SH-SY5Y (cell line): ENCODE results near the gene PIGA.

Source experiments
- GATA2 ChIP-seq: IDR thresholded peaks from 2 replicates; pipeline ENCODE4 v1.6.1; 2011; ENCODE audit warnings: mild to moderate bottlenecking, low read depth, low read length
- GATA3 ChIP-seq: IDR thresholded peaks from 2 replicates; pipeline ENCODE4 v1.6.1; 2011; ENCODE audit warnings: low read depth, mild to moderate bottlenecking, low read length, moderate library complexity

GRCh38 chrX:15310117-15310516 lies 25.2 kb downstream of the PIGA start:
- TF ChIP-seq GATA2 (no peak), GATA3 (no peak)
